Activated naive CD4-positive, alpha-beta T cell treated with anti-CD3 and anti-CD28 coated beads for 36 hours (primary cell): ENCODE measurements around the gene FAN1. TPM values are rescaled to one million over a fixed set of nuclear protein-coding genes. Genes with fewer than 3 reads are reported as not detected.

Experiments used
- CTCF ChIA-PET: fragments of 350-600 bp; sonication (Branson Sonifier 250); formaldehyde crosslinking; loops from one replicate; lab custom pipeline; 2021; ENCODE audit warnings: antibody characterized with exemption; lab: Charles Lee
- DNase-seq: peaks from one replicate; pipeline ENCODE4 v3.0.0-alpha.2; 2020
- H3K27ac Mint-ChIP-seq: one replicate; pipeline ENCODE4 v1.8.0; 2021; ENCODE audit warnings: mild to moderate bottlenecking, mixed read lengths
- H3K27me3 Mint-ChIP-seq: one replicate; pipeline ENCODE4 v1.8.0; 2021; ENCODE audit warnings: low read depth, mixed read lengths
- H3K36me3 Mint-ChIP-seq: one replicate; pipeline ENCODE4 v1.8.0; 2021; ENCODE audit warnings: low read depth, mixed read lengths
- H3K4me1 Mint-ChIP-seq: one replicate; pipeline ENCODE4 v1.8.0; 2021; ENCODE audit warnings: low read depth, mixed read lengths
- H3K4me3 Mint-ChIP-seq: one replicate; pipeline ENCODE4 v1.8.0; 2021; ENCODE audit warnings: mild to moderate bottlenecking, moderate library complexity, mixed read lengths
- H3K9me3 Mint-ChIP-seq: one replicate; pipeline ENCODE4 v1.8.0; 2021; ENCODE audit warnings: mixed read lengths
- intact Hi-C: fragments of 100-400 bp; cut with micrococcal nuclease; formaldehyde crosslinking; loops from one replicate; pipeline ENCODE4 v1.15.1; 2023
- total RNA-seq, 2 experiments: library from RNA; stranded (reverse); gene quantifications; one replicate each; pipeline ENCODE4 v1.2.3, GENCODE V29; 2021

The FAN1 gene
- total RNA-seq, 2 experiments from 2014 or later: 13.8 to 14.5 TPM

DNA sequence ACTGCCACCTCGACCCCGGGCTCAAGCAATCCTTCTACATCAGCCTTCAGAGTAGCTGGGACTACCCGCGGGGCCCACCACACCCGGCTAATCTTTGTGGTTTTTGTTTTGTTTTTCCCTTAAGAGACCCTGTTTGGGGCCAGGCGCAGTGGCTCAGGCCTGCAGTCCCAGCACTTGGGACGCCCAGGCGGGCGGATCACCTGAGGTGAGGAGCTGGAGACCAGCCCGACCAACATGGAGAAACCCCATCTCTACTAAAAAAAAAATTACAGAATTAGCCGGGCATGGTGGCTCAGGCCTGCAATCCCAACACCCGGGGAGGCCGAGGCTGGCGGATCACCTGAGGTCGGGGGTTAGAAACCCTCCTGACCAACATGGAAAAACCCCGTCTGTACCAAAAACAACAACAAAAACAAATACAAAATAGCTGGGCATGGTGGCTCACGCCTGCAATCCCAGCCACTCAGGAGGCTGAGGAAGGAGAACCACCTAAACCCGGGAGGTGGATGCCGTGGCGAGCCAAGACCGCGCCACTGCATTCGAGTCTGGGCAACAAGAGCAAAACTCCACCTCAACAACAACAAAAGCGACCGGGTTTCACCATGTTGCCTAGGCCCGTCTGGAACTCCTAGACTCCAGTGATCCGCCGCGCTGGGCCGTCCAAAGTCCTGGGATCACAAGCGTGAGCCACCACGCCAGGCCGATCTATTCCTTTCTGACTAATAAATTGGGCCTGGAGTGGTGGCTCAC, 8.1 kb upstream of the FAN1 start:
- intact Hi-C loops: no loop called here
- H3K27me3 Mint-ChIP-seq: peaks cover 1% of the 10 kb centered on the region
- CTCF ChIA-PET: interaction anchor here (0.6 to 2.4 kb wide), 4 partner anchors 8 to 234 kb away, joined by 3 to 11 read pairs (median 6); partner anchors contain the start of gene FAN1
- H3K27ac Mint-ChIP-seq: no peak overlapping the region
- peaks cover 4% of the 10 kb centered on the region for H3K4me1 Mint-ChIP-seq
- DNase-seq: no peak
- H3K4me3 Mint-ChIP-seq: no peak overlapping the region
- no peaks in the 10 kb centered on the region for H3K9me3 Mint-ChIP-seq
- no peaks in the 10 kb centered on the region for H3K36me3 Mint-ChIP-seq

DNA sequence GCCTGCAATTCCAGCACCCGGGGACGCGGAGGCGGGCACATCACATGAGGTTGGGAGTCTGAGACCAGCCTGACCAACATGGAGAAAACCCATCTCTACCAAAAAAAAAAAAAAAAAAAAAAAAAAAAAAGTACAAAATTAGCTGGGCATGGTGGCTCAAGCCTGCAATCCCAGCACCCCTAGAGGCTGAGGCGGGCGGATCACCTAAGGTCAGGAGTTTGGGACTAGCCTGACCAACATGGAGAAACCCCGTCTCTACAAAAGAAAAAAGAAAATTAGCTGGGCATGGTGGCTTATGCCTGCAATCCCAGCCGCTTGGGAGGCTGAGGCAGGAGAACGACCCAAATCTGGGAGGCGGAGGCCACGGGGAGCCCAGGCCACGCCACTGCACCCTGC, 7.5 kb upstream of the FAN1 start:
- no peak for DNase-seq
- intact Hi-C loops: no loop called here
- no peaks in the 10 kb centered on the region for H3K9me3 Mint-ChIP-seq
- H3K27me3 Mint-ChIP-seq: peaks cover 1% of the 10 kb centered on the region
- H3K27ac Mint-ChIP-seq: no peak overlapping the region
- CTCF ChIA-PET: interaction anchor here (0.6 to 0.7 kb wide), 2 partner anchors 12 to 21 kb away, joined by 3 to 4 read pairs; no protein-coding TSS in a partner anchor
- H3K36me3 Mint-ChIP-seq: no peaks in the 10 kb centered on the region
- H3K4me3 Mint-ChIP-seq: no peak overlapping the region
- peaks cover 4% of the 10 kb centered on the region for H3K4me1 Mint-ChIP-seq

DNA sequence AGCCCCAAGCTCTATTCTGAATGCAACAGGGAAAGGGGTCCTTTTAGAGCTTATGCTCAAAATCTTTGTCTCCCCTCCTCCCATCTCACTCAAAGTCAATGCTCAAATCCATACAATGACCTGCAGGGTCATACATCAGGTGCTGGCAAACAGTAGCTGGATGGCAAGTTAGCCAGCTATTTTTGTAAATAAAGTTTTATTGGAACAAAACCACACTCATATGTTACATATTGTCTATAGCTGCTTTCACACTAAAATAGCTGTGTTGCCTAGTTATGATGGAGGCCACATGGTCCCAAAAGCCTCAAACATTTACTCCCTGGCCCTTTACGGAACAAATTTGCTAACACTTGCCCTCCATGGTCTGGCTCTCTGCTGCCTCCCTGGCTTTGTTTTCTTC, 1.8 kb upstream of the FAN1 start:
- intact Hi-C loops: loop anchor here (5.0 kb wide), 1 partner anchor 585 kb away; no protein-coding TSS in a partner anchor

DNA sequence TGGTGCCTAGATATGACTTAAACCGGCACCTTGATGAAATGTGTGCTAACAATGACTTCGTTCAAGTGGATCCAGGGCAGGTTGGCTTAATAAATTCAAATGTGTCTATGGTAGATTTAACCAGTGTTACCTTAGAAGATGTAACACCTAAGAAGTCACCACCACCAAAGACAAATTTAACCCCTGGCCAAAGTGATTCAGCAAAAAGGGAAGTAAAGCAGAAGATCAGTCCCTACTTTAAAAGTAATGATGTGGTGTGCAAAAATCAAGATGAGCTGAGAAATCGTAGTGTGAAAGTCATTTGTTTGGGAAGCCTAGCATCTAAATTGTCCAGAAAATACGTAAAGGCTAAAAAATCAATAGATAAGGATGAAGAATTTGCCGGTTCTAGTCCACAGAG, 1.1 kb downstream of the FAN1 start:
- Mint-ChIP-seq H3K36me3 (peaks cover 32% of the 10 kb centered on the region), H3K4me3 (peak overlapping the region; percentile 86), H3K27me3 (no peaks in the 10 kb centered on the region), H3K27ac (no peak overlapping the region), H3K9me3 (peaks cover 3% of the 10 kb centered on the region), H3K4me1 (peaks cover 36% of the 10 kb centered on the region)
- DNase-seq: no peak
- intact Hi-C loops: loop anchor here (5.0 kb wide), 1 partner anchor 582 kb away; no protein-coding TSS in a partner anchor
- CTCF ChIA-PET: interaction anchor here (0.7 to 2.3 kb wide), 2 partner anchors 10 to 46 kb away, joined by 3 to 8 read pairs; no protein-coding TSS in a partner anchor

More for the DNA sequence above, 1.8 kb upstream of the FAN1 start:
- no peaks in the 10 kb centered on the region for H3K27me3 Mint-ChIP-seq
- H3K4me3 Mint-ChIP-seq: no peak overlapping the region
- peaks cover 28% of the 10 kb centered on the region for H3K4me1 Mint-ChIP-seq
- peaks cover 17% of the 10 kb centered on the region for H3K36me3 Mint-ChIP-seq
- no peak overlapping the region for H3K27ac Mint-ChIP-seq
- CTCF ChIA-PET: interaction anchor here (2.4 kb wide), 1 partner anchor 227 kb away, joined by 6 read pairs; no protein-coding TSS in a partner anchor
- H3K9me3 Mint-ChIP-seq: peaks cover 3% of the 10 kb centered on the region
- DNase-seq: no peak

DNA sequence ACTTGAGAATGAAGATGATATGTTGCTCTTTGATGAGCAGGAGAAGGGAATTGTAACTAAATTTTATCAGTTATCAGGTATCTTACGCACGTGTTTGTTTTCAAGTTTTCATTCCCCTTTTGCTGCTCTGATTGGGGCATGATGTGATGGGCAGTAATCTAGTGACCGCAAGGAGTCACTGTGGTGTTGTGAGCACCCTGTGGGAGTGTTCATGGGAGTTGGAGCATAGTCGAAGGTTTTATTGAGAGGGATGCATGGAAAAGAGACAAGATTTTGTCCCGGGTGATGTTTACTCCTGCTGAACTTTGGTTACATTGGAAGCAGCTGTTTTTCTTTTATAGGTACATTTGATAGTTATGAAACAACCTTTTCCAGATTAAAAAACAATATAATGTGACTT, 2.1 kb downstream of the FAN1 start:
- no peak for DNase-seq
- Mint-ChIP-seq H3K27me3 (no peaks in the 10 kb centered on the region), H3K4me3 (no peak overlapping the region), H3K9me3 (peaks cover 3% of the 10 kb centered on the region), H3K36me3 (peaks cover 35% of the 10 kb centered on the region), H3K4me1 (peaks cover 39% of the 10 kb centered on the region), H3K27ac (no peak overlapping the region)
- CTCF ChIA-PET: no interaction called here
- intact Hi-C loops: no loop called here

DNA sequence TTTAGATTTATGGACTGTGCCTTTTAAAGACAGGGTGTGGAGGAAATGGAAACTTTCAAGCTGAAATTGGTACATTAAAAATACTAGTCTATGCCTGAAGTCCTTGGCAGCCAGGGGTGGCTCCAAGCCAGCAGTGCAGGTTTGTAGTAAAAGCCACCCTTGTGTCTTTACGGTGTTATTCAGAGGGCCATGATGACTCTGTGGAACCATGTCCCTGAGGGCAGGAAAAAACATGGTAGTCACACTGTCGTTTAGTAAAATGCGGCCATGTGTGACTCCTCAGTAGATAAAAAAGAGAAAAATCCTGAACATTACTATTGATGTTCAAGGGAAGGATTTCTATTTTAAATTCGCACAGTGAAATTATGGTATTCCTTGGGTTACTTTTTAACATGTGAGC, 2.7 kb downstream of the FAN1 start:
- Mint-ChIP-seq H3K4me1 (peaks cover 39% of the 10 kb centered on the region), H3K27me3 (no peaks in the 10 kb centered on the region), H3K36me3 (peaks cover 35% of the 10 kb centered on the region), H3K9me3 (peaks cover 3% of the 10 kb centered on the region), H3K27ac (no peak overlapping the region), H3K4me3 (no peak overlapping the region)
- no peak for DNase-seq
- CTCF ChIA-PET: no interaction called here
- intact Hi-C loops: no loop called here

DNA sequence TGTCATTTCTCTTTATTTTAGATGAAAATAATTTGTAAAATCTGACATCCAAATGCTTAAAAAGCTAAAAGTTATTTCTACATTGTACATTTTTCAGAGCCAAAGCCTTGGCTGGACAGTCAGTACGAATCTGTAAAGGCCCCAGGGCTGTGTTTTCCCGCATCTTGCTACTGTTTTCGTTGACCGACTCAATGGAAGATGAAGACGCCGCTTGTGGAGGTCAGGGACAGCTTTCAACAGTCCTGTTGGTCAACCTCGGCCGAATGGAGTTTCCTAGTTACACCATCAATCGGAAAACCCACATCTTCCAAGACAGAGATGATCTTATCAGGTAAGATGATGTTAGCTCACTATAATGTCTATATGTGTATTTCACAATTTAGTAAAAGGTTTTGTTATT, 10.0 kb downstream of the FAN1 start:
- intact Hi-C loops: no loop called here
- no peak for DNase-seq
- CTCF ChIA-PET: no interaction called here
- Mint-ChIP-seq H3K27ac (no peak overlapping the region), H3K9me3 (no peaks in the 10 kb centered on the region), H3K4me3 (no peak overlapping the region), H3K27me3 (no peaks in the 10 kb centered on the region), H3K36me3 (peaks cover 36% of the 10 kb centered on the region), H3K4me1 (peaks cover 14% of the 10 kb centered on the region)

DNA sequence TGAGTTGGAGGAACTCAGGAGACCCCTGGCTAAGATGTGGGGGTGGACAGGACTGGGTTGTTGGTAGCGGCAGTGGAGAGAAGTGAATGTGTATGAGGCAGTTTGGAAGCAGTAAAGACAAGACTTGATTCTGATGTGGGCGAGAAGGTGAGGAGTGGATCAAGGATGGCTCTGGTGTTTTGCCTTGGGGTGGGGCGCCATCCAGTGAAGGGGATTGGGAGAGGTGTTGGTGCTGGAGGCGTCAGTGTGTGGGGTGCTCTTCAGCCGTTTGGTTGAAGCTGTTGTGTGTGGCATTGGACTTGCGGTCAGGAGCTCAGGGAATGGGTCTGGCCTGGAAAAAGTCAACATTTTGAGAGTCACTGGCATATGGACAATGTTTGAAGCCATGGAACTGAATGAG, 13.3 kb downstream of the FAN1 start:
- H3K27me3 Mint-ChIP-seq: no peaks in the 10 kb centered on the region
- no peak overlapping the region for H3K27ac Mint-ChIP-seq

DNA sequence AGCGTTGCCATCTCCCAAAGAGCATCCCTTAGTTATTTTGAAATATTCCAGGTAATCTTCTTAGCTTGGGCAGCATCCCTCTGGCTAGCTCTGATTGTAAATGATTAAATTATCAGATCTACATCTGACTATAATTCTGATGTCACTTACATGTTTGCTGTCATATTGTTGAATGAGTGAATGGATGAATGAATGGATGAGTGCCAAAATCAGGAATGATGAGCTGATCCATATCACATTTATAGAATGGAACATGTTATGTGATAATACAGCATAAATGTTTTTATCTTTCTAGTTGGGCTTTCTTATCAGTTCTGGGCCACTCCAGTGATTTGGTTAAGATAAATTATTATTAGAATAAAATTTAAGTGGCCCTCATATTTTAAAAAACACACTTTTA, 14.0 kb downstream of the FAN1 start:
- Mint-ChIP-seq H3K27me3 (no peaks in the 10 kb centered on the region), H3K9me3 (no peaks in the 10 kb centered on the region), H3K4me1 (peaks cover 5% of the 10 kb centered on the region), H3K27ac (no peak overlapping the region), H3K36me3 (peaks cover 30% of the 10 kb centered on the region), H3K4me3 (no peak overlapping the region)
- CTCF ChIA-PET: interaction anchor here (1.0 to 1.1 kb wide), 2 partner anchors 209 to 212 kb away, joined by 3 to 4 read pairs; no protein-coding TSS in a partner anchor
- intact Hi-C loops: no loop called here
- DNase-seq: no peak

More for the DNA sequence above, 13.3 kb downstream of the FAN1 start:
- Mint-ChIP-seq H3K4me1 (peaks cover 5% of the 10 kb centered on the region), H3K36me3 (peaks cover 30% of the 10 kb centered on the region), H3K4me3 (no peak overlapping the region), H3K9me3 (no peaks in the 10 kb centered on the region)
- CTCF ChIA-PET: interaction anchor here (1.0 kb wide), 1 partner anchor 212 kb away, joined by 3 read pairs; no protein-coding TSS in a partner anchor
- intact Hi-C loops: no loop called here
- DNase-seq: no peak

DNA sequence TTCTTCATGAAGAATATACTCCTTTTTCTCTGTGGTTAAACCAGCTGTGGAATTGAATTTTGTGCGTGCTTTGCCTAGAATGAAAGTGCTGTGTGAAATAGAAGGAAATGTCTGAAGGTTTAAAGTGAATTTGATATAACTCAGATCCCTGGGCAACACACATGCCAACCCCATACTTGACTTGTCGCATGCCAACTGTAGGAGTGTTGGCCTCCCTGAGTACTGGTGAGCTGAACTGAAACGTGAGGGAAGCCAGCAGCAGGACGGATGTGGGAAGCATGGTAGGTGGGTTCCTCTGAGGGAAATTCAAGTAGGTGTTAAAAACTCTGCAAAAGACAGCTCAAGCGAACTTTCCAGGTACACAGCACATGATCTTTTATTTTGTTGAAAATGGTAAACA, 14.7 kb downstream of the FAN1 start:
- intact Hi-C loops: no loop called here
- Mint-ChIP-seq H3K4me3 (no peak overlapping the region), H3K9me3 (no peaks in the 10 kb centered on the region), H3K27me3 (no peaks in the 10 kb centered on the region), H3K4me1 (peaks cover 5% of the 10 kb centered on the region), H3K36me3 (peaks cover 25% of the 10 kb centered on the region), H3K27ac (no peak overlapping the region)
- CTCF ChIA-PET: interaction anchor here (0.8 to 1.3 kb wide), 3 partner anchors 59 to 209 kb away, joined by 3 to 4 read pairs (median 3); no protein-coding TSS in a partner anchor
- no peak for DNase-seq

DNA sequence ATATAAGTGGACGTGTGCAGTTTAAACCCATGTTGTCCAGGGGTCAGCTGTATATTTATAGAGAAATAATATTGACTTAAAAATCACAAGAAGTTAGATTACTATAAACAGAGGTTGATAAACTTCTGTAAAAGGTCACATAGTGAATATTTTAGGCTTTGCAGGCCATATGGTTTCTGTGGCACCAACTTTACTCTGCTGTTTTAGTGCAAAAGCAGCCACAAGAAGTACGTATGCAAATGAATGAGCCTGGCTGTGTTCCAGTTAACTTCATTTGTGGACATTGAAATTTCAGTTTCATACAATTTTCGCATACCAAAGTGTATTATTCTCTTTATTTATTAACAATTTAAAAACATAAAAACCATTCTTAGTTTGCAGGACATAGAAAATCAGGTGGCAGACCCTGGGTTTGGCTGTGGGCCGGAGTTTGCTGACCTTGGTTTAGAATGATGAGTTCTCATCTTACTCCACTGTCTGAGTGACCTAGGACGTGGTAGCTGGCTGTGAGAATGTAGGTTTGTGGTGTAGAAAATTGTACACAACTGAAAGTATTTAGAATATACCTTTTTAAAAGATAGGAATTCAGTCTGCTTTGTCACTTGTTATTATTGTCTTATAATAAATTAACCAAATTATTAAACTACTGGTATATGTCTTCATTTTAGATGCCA, 16.3 kb downstream of the FAN1 start:
- intact Hi-C loops: no loop called here
- no peaks in the 10 kb centered on the region for H3K9me3 Mint-ChIP-seq
- no peak overlapping the region for H3K27ac Mint-ChIP-seq
- no peak overlapping the region for H3K4me3 Mint-ChIP-seq
- peaks cover 3% of the 10 kb centered on the region for H3K4me1 Mint-ChIP-seq
- CTCF ChIA-PET: no interaction called here
- H3K36me3 Mint-ChIP-seq: peaks cover 22% of the 10 kb centered on the region
- no peaks in the 10 kb centered on the region for H3K27me3 Mint-ChIP-seq
- DNase-seq: no peak

DNA sequence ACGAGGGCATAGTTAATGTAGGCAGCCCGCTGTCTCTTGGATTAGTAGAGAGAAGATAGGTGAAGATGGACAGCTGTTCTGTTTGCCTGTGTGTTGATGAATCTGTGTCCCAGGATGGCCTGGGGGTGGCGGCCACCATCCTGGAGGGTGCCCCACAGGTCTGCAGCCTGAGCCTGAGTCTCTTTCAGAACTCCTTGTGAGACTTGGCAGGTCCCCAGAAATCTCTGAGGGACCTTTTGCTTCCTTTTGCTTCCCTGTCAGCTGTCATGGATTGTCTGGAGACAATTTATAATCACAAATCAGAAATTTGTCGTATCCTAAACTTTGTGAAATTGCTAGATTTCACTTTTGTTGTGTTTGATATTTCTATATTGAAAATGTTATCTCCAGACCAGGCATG, 17.4 kb downstream of the FAN1 start:
- Mint-ChIP-seq H3K36me3 (peaks cover 23% of the 10 kb centered on the region), H3K9me3 (no peaks in the 10 kb centered on the region), H3K4me1 (peaks cover 2% of the 10 kb centered on the region), H3K27me3 (no peaks in the 10 kb centered on the region), H3K4me3 (no peak overlapping the region), H3K27ac (no peak overlapping the region)
- CTCF ChIA-PET: no interaction called here
- no peak for DNase-seq
- intact Hi-C loops: no loop called here
